Measurements from ENCODE around the gene ZNF516.

Gene ZNF516

GRCh38 chr18:76451396-76452331 lies 43.4 kb downstream of the ZNF516 start:
- no peak for TF ChIP-seq CTCF (IDR thresholded peaks at IDR 0.05; ENCODE audit: borderline replicate concordance, insufficient read depth, low read depth, low read length)
- H3K4me3 ChIP-seq (ENCODE audit: low read depth, low read length): peak overlapping the region; percentile 55

- peak overlapping the region; percentile 55 for H3K4me3 ChIP-seq (ENCODE audit: low read depth, low read length)
- no peak for TF ChIP-seq CTCF (IDR thresholded peaks at IDR 0.05; ENCODE audit: borderline replicate concordance, insufficient read depth, low read depth, low read length)
Measured at GRCh38 chr18:76450452-76451395, 44.3 kb downstream of the ZNF516 start.

GRCh38 chr18:76449111-76449453 lies 46.0 kb downstream of the ZNF516 start:
- TF ChIP-seq CTCF (IDR thresholded peaks at IDR 0.05; ENCODE audit: borderline replicate concordance, insufficient read depth, low read depth, low read length): no peak
- no peak overlapping the region for H3K4me3 ChIP-seq (ENCODE audit: low read depth, low read length)

GRCh38 chr18:76448256-76449110 lies 46.6 kb downstream of the ZNF516 start:
- H3K4me3 ChIP-seq (ENCODE audit: low read depth, low read length): no peak overlapping the region
- no peak for TF ChIP-seq CTCF (IDR thresholded peaks at IDR 0.05; ENCODE audit: borderline replicate concordance, insufficient read depth, low read depth, low read length)

- no peak for TF ChIP-seq CTCF (IDR thresholded peaks at IDR 0.05; ENCODE audit: borderline replicate concordance, insufficient read depth, low read depth, low read length)
- H3K4me3 ChIP-seq (ENCODE audit: low read depth, low read length): no peak overlapping the region
Measured at GRCh38 chr18:76447258-76447890, 47.7 kb downstream of the ZNF516 start.

Measured in GM12875 (cell line).